Fibroblast of upper back skin (primary cell): ENCODE results near the gene PLXNA2.

Experiments
- DNase-seq: peaks from one replicate; pipeline ENCODE4 v3.0.0-alpha.2; 2013

The PLXNA2 gene

DNA sequence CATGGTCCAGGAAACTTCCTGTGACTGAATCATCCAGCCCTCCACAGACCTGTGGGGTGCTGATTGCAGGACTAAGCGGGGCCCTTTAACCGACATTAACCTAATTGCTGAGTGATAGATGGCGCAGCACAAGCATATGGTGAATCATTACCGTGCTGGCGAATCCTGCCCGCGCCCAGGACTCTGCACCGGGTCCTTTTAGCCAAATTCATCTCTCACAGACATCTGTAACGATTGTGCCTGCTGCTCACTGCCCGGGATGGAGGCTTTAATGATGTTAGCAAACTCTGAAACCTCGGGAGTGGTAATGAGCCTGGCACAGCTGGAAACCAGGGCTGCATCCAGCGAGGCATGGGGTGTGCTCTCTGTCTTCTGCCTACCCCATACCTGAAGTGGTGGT, 185.9 kb downstream of the PLXNA2 start:
- DNase-seq = peak; percentile 6

DNA sequence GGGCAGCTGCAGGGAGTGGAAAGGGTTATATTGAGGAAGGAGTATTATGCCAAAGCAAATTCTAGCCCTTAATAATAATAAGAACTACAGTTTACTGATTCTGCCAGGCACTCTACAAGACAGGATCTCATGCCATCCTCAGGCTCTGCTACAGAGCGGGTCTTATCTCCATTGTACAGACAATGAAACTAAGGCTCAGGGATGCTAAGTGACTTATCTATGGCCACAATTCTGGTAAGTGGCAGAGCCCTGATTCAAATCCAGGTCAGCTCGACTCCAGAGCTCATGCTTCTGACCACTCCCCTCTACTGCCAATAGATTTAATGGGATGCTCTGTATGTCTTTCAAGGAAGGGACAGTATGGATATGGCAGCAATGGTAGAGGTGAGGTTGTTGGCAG, 187.1 kb downstream of the PLXNA2 start:
- DNase-seq = no peak

DNA sequence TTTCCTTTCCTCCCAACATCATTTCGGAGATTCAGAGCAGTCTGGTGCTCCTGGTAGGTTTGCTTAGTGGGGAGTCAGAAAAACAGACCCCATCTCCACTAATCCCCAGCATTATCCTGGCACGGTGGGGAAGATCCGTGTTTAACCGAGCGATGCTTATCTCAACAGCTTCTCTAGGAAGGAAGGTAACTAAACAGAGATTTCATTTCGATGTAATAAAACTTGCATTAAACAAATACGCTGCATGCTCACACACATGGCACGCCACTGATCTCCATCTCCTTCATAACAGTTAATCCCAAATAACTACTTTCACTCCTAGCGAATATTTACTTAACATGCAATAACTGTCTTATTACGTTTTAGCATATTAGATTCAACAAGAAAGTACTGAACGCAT, 188.6 kb downstream of the PLXNA2 start:
- no peak for DNase-seq

DNA sequence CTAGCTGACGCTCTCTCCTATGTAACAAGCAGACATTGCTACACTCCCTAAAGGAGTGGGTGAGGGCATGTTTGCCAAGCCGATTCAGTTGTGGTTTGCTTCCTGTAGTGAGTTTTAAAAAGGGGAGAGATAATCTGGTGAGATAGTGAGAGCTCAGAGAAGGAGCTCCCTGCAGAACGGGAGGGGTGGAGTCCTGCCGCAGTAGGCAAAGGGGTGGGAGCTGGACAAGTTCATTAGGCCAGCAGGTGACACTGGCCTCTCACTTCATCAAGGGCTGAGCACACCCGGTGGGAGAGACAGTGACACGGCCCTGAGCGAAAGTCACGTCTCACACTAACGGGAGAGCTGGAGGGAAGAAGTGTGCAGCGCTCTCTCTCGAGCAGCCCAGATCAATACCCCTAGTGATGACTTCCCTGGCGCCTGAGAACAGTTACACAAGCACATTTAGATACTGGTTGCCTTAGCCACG, 189.2 kb downstream of the PLXNA2 start:
- no peak for DNase-seq

DNA sequence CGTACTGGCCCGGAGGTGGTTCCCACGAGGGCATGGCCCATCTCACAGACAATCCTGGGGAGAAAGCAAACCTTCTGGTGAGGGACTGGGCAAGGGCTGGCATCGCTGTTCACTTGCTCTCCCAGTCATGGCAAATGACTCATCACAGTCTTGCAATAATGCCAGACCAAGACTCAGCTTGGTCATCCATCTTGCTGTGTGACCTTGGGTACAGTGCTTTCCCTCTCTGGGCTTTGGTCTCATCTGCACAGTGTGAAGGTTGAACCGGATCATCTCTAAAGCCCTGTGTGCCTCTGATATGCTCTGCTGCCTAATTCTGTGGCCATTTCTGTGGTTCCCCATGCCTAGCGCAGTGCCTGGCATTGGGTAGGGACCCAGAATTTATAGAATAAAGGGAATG, 189.7 kb downstream of the PLXNA2 start:
- no peak for DNase-seq

DNA sequence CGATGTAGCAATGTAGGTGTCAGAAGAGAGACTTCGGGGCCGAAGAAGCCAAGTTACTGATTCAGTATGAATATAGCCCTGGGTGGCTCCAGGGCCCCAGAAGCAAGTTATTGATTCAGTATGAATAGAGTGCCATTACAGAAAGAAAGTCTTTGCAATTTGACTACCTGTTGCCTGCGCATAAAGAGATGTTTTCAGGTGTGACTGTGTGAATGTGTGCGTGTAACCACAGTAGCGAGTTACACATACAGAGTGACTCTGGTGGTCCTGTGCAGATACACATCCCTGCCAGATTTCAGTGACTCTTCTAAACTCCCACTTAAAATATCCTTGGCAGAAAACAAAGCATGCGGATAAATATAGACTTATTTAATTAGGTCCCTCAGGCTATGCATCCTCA, 190.5 kb downstream of the PLXNA2 start:
- no peak for DNase-seq

DNA sequence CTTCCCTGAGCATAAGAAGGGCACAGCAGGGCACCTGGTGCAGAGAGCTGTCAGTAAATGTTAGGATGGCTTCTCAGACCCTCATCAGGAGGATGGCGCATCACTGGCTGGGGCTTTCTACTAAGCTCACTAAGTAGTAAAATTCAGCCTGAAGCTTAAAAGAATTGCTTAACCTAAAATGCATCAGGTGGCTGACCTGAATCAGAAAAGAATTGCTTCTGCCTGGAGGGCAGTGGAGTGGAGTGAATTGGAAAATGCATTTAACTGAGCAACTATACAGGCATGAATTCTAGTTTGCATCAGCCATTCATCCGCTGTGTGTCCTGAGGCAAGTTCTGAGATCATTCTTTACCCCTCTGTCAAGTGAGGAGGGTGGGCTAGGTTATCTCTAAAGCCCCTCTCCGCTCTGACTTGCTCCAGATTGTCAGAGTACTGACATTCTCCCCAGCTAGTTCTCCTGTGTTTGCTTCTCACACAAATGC, 191.2 kb downstream of the PLXNA2 start:
- DNase-seq = no peak

DNA sequence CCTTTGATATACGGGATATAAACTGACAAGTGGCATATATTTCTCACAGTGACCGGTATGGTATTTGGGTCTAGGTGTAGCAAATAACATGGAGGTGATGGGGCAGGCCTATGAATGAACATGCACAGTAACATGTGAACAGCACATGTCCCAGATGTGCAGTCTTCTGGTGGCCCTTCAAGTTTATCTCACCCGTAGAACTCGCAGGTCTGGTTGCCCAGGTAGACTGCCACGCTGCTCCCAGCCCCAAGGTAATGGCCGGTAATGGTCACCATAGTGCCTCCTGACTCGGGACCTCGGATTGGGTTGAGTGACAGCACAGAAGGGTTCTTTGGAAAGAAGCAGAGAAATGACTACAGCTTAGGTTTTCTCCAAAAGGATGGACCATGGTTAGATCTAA, 192.0 kb downstream of the PLXNA2 start:
- no peak for DNase-seq

DNA sequence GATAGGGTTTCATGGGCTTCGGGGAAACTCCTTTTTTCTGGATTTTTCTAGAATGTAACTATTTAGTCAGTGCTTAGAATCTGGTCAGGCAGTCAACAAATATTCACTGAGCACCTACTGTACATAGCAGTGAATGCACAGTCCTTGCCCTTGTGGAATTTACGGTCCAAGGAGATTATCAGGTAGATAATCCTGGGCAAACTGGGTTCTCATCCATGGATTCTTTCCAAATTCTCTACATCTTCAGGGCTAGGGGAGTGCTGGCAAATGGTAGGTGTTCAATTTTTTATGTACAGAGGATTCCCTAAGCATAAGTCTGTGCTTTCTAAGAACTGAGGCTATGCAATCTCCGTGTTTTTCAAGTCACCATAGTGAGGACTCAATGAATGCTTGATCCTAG, 192.5 kb downstream of the PLXNA2 start:
- no peak for DNase-seq

DNA sequence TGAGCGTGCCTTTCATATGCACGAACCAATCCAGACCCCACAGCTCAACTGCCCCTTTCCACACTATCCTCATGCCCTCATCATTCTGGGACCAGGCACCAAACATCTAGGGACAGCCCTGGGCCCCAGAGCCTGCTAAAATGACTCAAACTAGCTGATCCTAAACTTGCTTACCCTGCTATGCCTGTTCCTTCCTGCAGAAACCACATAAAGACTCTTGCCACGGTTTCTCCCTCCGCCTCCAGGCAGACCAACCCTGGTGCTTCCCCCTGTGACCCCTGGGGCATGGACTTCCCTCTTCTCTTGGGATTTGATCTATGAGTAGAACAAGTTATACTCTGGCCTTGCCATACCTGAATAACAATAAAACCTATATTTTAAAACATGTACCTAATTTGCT, 195.3 kb downstream of the PLXNA2 start:
- DNase-seq = no peak

DNA sequence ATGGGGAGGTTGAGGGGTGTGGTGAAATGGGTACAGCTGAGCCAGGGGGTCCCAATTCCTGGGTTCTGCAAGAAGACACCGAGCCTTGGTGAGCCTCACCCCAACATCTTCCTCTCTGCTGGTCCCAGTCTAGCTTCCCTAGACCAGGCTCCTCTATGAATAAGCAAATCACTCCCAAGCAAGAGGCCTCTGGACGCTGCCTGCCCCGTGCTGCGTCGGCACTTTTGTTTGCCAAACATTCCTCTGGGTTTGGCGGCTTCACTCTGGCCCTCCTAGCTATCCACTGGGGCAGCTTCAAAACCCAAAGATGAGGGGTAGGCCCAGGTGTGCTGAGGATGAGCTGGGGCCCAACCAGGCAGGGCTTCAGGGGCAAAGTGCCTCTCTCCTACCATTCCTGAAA, 196.2 kb downstream of the PLXNA2 start:
- DNase-seq = no peak

DNA sequence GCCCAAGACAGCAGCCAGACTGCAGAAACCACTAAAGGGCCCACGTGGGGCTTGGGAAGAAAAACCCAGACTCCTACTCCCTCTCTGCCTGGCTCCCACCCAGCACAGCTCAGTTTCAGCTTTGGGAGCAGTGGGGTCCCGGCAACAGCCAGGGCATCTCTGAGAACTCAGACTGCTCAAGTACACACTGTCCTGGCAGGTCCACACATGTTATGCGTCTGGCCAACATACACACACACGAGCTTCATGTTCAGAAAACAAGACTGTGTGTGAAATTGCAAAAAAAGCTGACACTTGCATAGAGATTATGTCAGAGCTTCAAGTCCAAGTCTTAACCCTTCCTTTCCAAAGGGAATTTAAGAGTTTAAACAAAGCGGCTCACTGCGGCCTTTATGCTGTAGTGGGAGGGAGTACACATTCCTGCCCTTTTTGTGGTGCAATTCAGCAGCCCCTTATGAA, 196.7 kb downstream of the PLXNA2 start:
- DNase-seq = peak; percentile 30

DNA sequence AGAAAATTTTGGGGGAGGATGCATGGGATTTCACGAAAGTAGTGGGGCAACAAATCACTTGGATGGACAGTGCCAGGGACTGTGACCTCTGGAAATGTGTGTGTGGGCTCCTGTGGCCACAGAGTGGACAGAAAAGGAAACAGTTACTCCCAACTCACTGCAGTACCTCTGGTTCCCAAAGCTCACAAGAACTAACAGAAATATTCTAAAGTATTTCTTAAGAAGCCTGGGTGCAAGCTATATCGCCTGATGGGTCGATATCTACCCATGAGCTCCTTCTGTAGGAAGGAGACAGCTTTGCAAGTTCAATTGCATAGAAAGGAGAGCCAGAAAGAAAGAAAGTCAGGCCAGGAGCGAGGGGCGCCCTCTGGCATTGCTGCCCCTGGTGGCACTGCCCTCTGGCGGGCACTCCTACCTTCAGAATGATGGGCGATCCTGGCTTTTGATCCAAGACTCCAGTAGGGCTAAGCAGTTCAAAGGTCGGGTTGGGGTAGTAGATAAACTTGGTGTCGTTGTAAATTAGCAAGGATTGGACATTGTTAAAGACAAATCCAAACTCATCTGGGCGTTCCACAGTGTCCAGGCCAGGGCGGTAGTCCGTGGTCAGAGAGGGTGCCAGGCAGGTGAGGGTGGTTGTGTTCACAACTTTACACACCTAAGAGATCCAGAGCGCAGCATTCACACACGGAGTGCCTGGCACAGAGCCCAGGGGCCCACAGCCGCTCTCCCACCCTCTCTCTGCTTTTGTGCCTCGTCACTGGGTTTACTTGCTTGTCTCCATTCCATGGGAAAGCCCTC, 198.5 kb downstream of the PLXNA2 start:
- no peak for DNase-seq

DNA sequence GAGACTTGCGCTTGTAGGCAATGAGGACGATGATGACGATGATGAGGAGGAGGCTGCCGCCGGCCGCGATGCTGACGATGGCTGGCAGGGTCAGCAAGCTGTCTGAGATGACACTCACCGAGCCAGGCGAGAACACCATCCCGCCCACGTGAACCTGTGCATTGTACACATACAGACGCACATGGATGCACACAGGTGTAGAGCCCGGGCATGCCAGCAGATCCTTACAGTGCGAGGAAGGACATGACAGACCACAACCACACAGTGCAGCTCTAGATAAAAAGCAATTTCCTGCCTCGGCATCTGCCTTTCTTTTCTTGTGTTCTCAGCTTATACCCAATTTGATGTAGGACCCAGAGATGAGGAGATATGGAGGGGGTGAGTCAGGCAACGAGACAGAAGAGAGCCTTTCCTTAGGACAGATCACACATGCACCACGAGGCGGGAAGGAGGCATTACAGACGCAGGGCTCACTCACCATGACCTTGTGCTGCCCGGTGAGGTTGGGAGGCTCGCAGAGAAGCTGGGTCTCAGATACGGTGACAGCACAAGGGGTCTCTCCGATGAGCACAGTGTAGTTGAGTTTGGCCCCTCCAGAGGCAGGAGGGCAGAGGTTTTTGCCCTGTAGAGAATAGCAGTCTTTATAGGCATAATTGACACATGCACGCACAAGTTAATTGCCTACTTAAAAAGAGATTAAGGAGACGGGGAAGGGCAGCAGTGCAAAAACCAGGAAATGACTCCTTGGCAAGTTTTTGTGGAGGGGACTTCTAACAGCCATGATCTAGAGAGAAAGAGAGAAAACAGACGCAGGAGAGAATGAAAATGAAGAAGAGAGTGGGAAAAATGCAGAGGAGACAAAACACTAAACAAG, 199.4 kb downstream of the PLXNA2 start:
- DNase-seq = no peak

DNA sequence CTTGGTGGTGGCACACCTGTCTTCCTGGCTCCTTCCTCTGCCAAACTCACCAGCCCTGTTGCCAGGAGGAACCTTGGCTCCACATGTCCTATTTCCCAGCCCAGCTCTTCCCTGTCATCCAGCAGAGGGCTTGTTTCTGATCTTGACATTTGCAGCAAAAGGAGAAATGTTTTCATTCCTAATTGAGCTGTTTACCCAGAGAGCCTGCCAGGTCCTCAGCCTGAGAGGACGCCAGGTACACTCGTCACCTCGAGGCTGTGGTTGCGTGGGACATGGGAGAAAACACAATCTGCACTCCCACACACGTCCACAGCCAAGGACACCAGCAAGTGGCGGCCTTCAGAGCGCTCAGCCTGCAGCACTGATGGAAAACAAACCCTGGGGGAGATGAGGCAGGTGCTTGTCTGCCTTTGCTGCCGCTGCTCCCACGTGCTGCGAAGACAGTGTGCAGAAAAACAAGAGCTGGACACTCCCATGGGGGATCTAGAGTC, 200.4 kb downstream of the PLXNA2 start:
- DNase-seq = no peak

DNA sequence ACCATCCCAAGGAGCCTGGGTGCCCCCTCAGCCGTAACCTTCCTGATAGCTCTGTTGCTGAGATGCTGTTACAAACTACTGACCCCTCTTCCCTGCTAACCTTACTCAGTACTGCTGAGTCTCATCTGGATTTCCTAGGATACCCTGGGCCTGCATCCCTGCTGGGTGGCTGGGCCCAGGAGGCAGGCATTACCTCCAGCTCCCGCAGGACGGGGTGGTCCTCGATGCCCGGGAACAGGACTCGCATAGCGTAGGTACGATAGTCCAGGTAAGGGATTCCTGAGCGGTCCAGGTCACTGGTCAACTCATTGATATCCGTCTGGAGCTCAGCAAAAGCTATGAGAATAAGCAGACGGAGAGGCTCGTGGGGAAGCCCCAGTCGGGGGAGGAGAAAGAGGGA, 201.3 kb downstream of the PLXNA2 start:
- DNase-seq = no peak

DNA sequence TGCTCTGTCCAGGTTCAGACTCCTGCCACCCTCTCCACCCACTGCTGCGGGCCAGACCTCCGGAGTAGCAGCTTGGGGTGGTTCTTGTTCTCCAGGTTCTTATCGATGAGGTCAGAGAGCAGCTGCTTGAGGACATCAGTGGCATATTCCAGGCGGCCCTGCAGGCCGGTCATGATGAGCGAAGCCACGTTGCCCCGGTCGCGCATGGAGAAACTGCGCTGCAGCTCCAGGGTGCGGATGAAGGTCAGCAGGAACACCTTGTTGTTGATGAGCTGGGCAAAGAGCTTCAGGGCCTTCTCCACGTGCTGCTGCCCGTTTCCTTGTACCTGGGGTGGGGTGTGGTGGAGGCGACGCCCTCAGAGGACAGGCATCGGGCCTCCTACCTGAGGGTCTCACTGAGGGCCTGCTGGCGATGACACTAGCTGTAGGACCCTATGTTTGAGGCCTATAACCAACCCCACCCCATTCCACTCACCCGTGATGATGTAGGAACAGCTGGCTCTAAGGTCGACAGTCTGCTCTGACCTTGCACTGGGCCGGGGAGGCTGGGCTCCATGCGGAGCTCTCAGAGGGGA, 202.1 kb downstream of the PLXNA2 start:
- no peak for DNase-seq

DNA sequence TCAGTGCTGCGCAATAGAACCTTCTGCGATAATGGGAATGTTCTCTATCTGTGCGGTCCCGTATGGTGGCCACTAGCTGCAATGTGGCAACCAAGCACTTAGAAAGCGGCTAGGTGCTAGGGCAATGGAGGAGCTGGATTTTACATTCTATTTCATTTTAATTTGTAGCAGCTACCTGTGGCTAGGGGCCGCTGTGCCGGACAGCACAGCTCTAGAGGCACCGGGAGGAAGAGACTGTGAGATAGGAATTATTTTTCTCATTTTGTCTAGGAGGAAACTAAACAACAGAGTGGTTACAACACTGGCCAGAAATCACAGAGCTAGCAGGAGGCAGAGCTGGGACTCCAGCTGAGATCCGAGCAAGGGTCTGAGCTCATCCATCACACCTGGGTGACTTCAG, 202.7 kb downstream of the PLXNA2 start:
- no peak for DNase-seq

DNA sequence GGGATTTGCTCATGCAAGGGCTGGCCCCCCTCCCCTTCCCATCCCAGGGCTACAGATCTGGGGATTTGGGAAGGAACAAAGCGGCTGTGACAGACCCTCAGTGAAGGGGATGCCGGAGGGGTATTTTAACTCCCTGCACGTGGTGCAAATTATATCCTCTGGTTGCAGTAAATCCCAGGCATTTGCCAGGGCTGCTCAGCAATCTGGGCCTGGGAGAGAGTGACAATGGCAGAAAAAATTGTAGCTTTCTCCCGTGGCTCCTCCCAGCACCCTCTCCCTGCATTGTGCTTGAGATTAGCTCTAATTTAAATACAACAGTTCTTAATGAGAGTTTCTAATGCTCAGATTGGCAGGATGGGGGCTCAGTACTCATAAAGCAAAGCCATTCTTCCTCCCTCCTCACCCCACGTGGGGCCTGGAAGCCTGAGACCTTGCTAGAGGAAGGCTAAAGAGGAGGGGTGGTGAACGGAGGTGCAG, 203.3 kb downstream of the PLXNA2 start:
- no peak for DNase-seq

DNA sequence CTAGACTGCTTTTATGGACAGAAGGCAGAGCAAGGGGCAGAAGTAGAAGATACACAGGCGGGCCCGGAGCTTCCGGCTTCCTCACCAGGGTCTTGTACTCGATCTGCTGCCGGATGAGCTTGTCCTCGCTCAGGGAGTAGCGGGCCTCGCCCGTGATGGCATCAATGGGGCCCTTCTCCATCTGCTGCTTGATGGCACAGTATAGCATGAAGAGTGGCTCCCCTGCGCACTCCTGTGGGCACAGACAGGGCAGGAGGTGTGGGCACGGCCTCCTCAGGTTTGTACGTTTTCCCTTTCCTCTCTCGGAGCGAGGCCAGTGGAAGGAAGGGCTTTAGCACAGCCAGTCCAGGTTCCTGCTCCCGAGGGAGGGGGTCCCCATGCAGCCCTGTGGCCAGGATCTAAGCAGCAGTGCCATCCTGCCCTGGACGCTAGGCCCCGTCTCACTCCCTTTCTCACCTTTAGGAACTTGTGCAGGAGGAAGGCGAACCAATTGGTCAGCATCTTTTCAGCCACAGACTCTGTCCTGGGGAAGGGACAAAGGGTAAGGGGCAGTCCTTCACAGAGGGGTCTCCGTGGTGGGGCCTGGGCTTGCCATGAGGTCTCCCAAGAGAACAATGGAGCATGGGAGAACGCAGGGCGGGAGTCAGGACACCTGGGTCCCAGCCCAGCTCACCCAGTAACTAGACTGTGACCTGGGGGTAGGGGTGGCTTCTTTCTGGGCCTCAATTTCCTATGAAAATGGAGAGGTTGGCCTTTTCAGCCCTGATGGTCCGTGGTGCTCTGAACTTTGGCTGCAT, 204.4 kb downstream of the PLXNA2 start:
- DNase-seq = no peak

DNA sequence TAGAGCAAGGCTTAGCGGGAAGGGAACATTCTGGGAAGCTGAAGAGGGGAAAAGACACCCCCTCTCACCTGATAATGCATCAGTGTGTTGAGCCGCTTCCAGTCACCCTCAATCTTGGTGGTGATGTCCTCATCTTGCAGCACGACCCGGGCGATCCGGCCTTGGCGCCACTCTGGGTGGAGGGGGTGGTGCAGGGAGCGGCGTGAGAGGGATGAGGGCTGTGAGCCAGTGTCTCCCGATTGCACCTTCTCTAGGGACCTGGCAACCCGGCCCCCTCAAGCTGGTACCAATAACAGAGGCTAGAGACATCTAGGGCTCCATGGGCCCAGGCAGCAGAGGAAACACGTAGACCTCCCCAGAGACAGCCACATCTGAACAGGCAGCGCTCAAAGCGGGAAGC, 205.9 kb downstream of the PLXNA2 start:
- no peak for DNase-seq
